CD14-positive monocyte (primary cell): ENCODE results near the gene DNLZ. TPM values are rescaled to one million over a fixed set of nuclear protein-coding genes. Genes with fewer than 3 reads are reported as not detected.

Experiments used
- DNase-seq, 3 donors: peaks; one replicate each; pipeline ENCODE4 v3.0.0-alpha.2; 2011 to 2022
- H2AFZ ChIP-seq: 2 replicates; pipeline ENCODE4 v1.6.0; 2012; ENCODE audit warnings: mild to moderate bottlenecking, low read depth, low read length, inconsistent platforms; ENCODE audit not compliant: insufficient read depth, poor library complexity, severe bottlenecking
- H3K27ac ChIP-seq, 2 donors: 1 replicate in 1 of 2; 2 replicates in 1 of 2; pipeline ENCODE4 v1.5.1; 2012 to 2013; ENCODE audit warnings: low read length in 2 of 2, control low read depth in 1 of 2, inconsistent platforms in 1 of 2, low read depth in 1 of 2, mild to moderate bottlenecking in 1 of 2
- H3K27me3 ChIP-seq, 2 donors: one replicate each; pipeline versions ENCODE4 v1.6.0 to v1.6.1; 2011 to 2013; ENCODE audit warnings: low read length in 2 of 2; ENCODE audit not compliant: control insufficient read depth in 2 of 2, insufficient read depth in 2 of 2
- H3K36me3 ChIP-seq, 2 donors: replicated peaks in 1 of 2; 1 replicate in 1 of 2; 2 replicates in 1 of 2; pipeline versions ENCODE4 v1.5.1 to v1.6.1; 2012 to 2013; ENCODE audit warnings: low read length in 2 of 2, control low read depth in 1 of 2, inconsistent platforms in 1 of 2, mild to moderate bottlenecking in 1 of 2; ENCODE audit not compliant: insufficient read depth in 2 of 2, control insufficient read depth in 1 of 2
- H3K4me1 ChIP-seq, 2 donors: 1 replicate in 1 of 2; 2 replicates in 1 of 2; pipeline versions ENCODE4 v1.5.1 to v1.6.1; 2012 to 2013; ENCODE audit warnings: low read length in 2 of 2, control low read depth in 1 of 2, inconsistent platforms in 1 of 2, mild to moderate bottlenecking in 1 of 2, moderate library complexity in 1 of 2; ENCODE audit not compliant: insufficient read depth in 2 of 2, control insufficient read depth in 1 of 2
- H3K4me2 ChIP-seq: replicated peaks from 2 replicates; pipeline ENCODE3; 2012; ENCODE audit warnings: low read length, moderate library complexity, mild to moderate bottlenecking; ENCODE audit not compliant: poor library complexity, severe bottlenecking; ENCODE audit errors: extremely low read depth
- H3K4me3 ChIP-seq, 3 experiments: fragments of 200-600 bp in 1 of 3; sonication (generic) in 1 of 3; replicated peaks in 1 of 3; 1 replicate in 2 of 3; 2 replicates in 1 of 3; pipeline ENCODE4 v1.5.1; 2011 to 2013; ENCODE audit warnings: low read length in 3 of 3, mild to moderate bottlenecking in 3 of 3, control low read depth in 2 of 3, low read depth in 2 of 3, inconsistent platforms in 1 of 3, moderate library complexity in 1 of 3
- H3K79me2 ChIP-seq: 2 replicates; pipeline ENCODE4 v1.6.0; 2012; ENCODE audit warnings: mild to moderate bottlenecking, control low read depth, inconsistent platforms, low read length, moderate library complexity; ENCODE audit not compliant: insufficient read depth
- H3K9ac ChIP-seq: 2 replicates; pipeline ENCODE4 v1.6.0; 2017; ENCODE audit warnings: low read length, mild to moderate bottlenecking; ENCODE audit not compliant: insufficient read depth, poor library complexity, severe bottlenecking
- H3K9me3 ChIP-seq, 2 donors: replicated peaks in 1 of 2; 1 replicate in 1 of 2; 2 replicates in 1 of 2; pipeline versions ENCODE4 v1.5.1 to v1.6.1; 2012 to 2013; ENCODE audit warnings: low read length in 2 of 2, control low read depth in 1 of 2; ENCODE audit not compliant: control insufficient read depth in 1 of 2, insufficient read depth in 1 of 2
- H4K20me1 ChIP-seq: 2 replicates; pipeline ENCODE4 v1.6.0; 2012; ENCODE audit warnings: mild to moderate bottlenecking, low read length, control low read depth, moderate library complexity; ENCODE audit not compliant: insufficient read depth
- H3K27ac Mint-ChIP-seq, 7 donors: one replicate each; pipeline ENCODE4 v1.8.0; 2020; ENCODE audit warnings: mild to moderate bottlenecking in 7 of 7, mixed read lengths in 7 of 7, moderate library complexity in 6 of 7, inconsistent platforms in 2 of 7
- H3K27me3 Mint-ChIP-seq, 3 donors: one replicate each; pipeline ENCODE4 v1.8.0; 2021 to 2022; ENCODE audit warnings: low read depth in 3 of 3, mild to moderate bottlenecking in 3 of 3, mixed read lengths in 3 of 3, moderate library complexity in 3 of 3, inconsistent platforms in 1 of 3
- H3K36me3 Mint-ChIP-seq, 2 donors: one replicate each; pipeline ENCODE4 v1.8.0; 2020; ENCODE audit warnings: mixed read lengths in 2 of 2, inconsistent platforms in 1 of 2, mild to moderate bottlenecking in 1 of 2
- H3K4me1 Mint-ChIP-seq: one replicate; pipeline ENCODE4 v1.8.0; 2020; ENCODE audit warnings: mild to moderate bottlenecking, mixed read lengths
- H3K4me3 Mint-ChIP-seq, 2 donors: one replicate each; pipeline ENCODE4 v1.8.0; 2020; ENCODE audit warnings: mild to moderate bottlenecking in 2 of 2, mixed read lengths in 2 of 2, moderate library complexity in 1 of 2
- H3K9me3 Mint-ChIP-seq, 7 donors: one replicate each; pipeline ENCODE4 v1.8.0; 2020 to 2022; ENCODE audit warnings: mixed read lengths in 7 of 7, mild to moderate bottlenecking in 6 of 7, moderate library complexity in 6 of 7, inconsistent platforms in 2 of 7
- WGBS: methylation state at CpG from one replicate; pipeline ENCODE4 v1.1.5; 2013; ENCODE audit warnings: missing lambda C conversion rate; ENCODE audit not compliant: insufficient coverage; 5-methylcytosine and 5-hydroxymethylcytosine counted together
- intact Hi-C, 2 donors: fragments of 100-400 bp; cut with micrococcal nuclease; formaldehyde crosslinking; loops; one replicate each; pipeline versions ENCODE4 v1.15.0 to v1.15.1; 2023
- polyA plus RNA-seq, 3 donors: library from polyadenylated mRNA; depleted of rRNA in 1 of 3; unstranded in 2 of 3; stranded (reverse) in 1 of 3; fragments of 300-500 nt in 2 of 3; fragments of >200 nt in 1 of 3; fragmentation: Illumina TruSeq in 2 of 3; gene quantifications; 1 replicate in 2 of 3; 2 replicates in 1 of 3; pipeline ENCODE4 v1.2.3, GENCODE V29; 2012 to 2021
- TF ChIP-seq, protein P1 (sequence below): fragments of 200-600 bp; IDR thresholded peaks from one replicate; pipeline ENCODE4 v1.8.0; 2022; ENCODE audit warnings: antibody characterized with exemption, mild to moderate bottlenecking

DNLZ gene
- polyA plus RNA-seq, 3 donors = 5.1 to 20.5 (median 10.5) TPM

GRCh38 chr9:136324501-136325300 is 38.8 kb downstream of the DNLZ start:
- Histone ChIP-seq H2AFZ (no peak overlapping the region), H3K79me2 (no peaks in the 10 kb centered on the region), H3K4me1 (peaks cover 22 to 25% of the 10 kb centered on the region in 2 donors), H3K36me3 (no peaks in the 10 kb centered on the region), H4K20me1 (no peaks in the 10 kb centered on the region), H3K4me3 (no peak overlapping the region), H3K9me3 (no peaks in the 10 kb centered on the region), H3K9ac (no peak overlapping the region), H3K27ac (no peak overlapping the region), H3K4me2 (no peak overlapping the region), H3K27me3 (peaks cover 0 to 28% of the 10 kb centered on the region in 2 donors)
- TF ChIP-seq, protein P1, sequence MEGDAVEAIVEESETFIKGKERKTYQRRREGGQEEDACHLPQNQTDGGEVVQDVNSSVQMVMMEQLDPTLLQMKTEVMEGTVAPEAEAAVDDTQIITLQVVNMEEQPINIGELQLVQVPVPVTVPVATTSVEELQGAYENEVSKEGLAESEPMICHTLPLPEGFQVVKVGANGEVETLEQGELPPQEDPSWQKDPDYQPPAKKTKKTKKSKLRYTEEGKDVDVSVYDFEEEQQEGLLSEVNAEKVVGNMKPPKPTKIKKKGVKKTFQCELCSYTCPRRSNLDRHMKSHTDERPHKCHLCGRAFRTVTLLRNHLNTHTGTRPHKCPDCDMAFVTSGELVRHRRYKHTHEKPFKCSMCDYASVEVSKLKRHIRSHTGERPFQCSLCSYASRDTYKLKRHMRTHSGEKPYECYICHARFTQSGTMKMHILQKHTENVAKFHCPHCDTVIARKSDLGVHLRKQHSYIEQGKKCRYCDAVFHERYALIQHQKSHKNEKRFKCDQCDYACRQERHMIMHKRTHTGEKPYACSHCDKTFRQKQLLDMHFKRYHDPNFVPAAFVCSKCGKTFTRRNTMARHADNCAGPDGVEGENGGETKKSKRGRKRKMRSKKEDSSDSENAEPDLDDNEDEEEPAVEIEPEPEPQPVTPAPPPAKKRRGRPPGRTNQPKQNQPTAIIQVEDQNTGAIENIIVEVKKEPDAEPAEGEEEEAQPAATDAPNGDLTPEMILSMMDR = no peak
- Mint-ChIP-seq H3K27me3 (peaks cover 19 to 37% (median 27%) of the 10 kb centered on the region in 3 donors), H3K27ac (no peak overlapping the region), H3K9me3 (peaks cover 0 to 2% (median 0%) of the 10 kb centered on the region in 7 donors), H3K36me3 (no peaks in the 10 kb centered on the region), H3K4me1 (peaks cover 17% of the 10 kb centered on the region), H3K4me3 (no peak overlapping the region)
- 78% methylated on average over 17 of the region's 24 CpGs for WGBS
- intact Hi-C loops = no loop called here
- DNase-seq = no peak

- no peak overlapping the region for H3K4me3 Mint-ChIP-seq
- no peak overlapping the region for H3K27ac ChIP-seq
- peaks cover 13 to 28% (median 19%) of the 10 kb centered on the region in 3 donors for H3K27me3 Mint-ChIP-seq
- WGBS = 89% methylated on average over 12 of the region's 17 CpGs
- no peaks in the 10 kb centered on the region for H3K9me3 ChIP-seq
- no peak overlapping the region for H3K4me2 ChIP-seq
- peak overlapping the region in 1 of 7 donors; percentile 50 for H3K27ac Mint-ChIP-seq
- H3K4me1 Mint-ChIP-seq = peaks cover 10% of the 10 kb centered on the region
- H3K36me3 ChIP-seq = no peaks in the 10 kb centered on the region
- TF ChIP-seq, protein P1 = no peak
- H3K4me3 ChIP-seq = no peak overlapping the region
- H4K20me1 ChIP-seq = no peaks in the 10 kb centered on the region
- no peaks in the 10 kb centered on the region for H3K36me3 Mint-ChIP-seq
- no peak overlapping the region for H3K9ac ChIP-seq
- no peak for DNase-seq
- H3K27me3 ChIP-seq = peaks cover 0 to 18% of the 10 kb centered on the region in 2 donors
- H3K4me1 ChIP-seq = peaks cover 14 to 17% of the 10 kb centered on the region in 2 donors
- H3K79me2 ChIP-seq = no peaks in the 10 kb centered on the region
- intact Hi-C loops = no loop called here
- no peak overlapping the region for H2AFZ ChIP-seq
- peaks cover 0 to 2% (median 0%) of the 10 kb centered on the region in 7 donors for H3K9me3 Mint-ChIP-seq
Measured at GRCh38 chr9:136323371-136323789, 40.2 kb downstream of the DNLZ start.
